ENCODE measurements around the gene NAA38.

The NAA38 gene

DNA sequence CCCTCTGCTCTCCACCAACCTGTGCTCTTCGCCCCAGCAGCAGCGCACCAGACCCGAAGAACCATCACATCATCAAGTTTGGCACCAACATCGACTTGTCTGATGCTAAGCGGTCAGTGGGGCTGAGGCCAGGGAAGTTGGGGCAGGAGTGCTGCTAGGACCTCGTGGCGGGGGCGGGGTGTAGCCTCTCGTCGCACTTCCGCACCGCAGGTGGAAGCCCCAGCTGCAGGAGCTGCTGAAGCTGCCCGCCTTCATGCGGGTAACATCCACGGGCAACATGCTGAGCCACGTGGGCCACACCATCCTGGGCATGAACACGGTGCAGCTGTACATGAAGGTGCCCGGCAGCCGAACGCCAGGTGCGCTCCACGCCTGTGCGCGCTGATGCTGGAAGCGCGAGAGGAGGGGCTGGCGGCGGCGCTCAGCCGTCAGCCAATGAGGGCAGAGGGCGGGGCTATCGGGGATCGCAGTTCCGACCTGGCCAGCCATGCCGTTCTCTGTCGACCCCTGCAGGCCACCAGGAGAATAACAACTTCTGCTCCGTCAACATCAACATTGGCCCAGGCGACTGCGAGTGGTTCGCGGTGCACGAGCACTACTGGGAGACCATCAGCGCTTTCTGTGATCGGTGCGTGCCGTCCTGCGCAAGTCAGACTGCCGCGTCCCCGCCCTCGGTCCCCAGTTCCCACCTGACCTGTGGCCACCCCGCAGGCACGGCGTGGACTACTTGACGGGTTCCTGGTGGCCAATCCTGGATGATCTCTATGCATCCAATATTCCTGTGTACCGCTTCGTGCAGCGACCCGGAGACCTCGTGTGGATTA, 5.7 kb downstream of the NAA38 start:
- no peak for DNase-seq

DNA sequence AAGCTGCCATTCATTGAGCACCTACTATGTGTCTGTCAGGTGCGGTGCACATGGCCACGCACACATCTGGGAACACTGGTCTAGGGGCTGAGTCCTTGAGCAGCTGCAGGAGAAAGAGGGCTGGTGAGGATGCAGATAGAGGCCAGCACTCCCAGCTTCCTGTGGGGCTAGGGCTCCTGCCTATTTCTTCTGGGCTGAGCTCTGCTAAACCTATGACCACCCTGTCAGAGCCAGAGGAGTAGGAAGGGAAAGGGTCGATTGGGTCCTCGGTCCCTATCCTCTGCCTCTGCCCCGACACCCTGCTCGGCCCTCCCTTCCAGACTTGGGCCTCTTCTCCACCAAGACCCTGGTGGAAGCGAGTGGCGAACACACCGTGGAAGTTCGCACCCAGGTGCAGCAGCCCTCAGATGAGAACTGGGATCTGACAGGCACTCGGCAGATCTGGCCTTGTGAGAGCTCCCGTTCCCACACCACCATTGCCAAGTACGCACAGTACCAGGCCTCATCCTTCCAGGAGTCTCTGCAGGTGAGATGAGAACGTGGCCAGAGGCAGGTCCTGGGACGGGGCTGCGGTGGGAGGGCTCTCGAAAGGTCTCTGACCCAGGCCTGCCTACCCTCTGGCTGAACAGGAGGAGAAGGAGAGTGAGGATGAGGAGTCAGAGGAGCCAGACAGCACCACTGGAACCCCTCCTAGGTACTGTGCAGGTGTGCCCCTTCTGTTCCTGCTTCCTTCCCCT, 6.5 kb downstream of the NAA38 start:
- DNase-seq: no peak

DNA sequence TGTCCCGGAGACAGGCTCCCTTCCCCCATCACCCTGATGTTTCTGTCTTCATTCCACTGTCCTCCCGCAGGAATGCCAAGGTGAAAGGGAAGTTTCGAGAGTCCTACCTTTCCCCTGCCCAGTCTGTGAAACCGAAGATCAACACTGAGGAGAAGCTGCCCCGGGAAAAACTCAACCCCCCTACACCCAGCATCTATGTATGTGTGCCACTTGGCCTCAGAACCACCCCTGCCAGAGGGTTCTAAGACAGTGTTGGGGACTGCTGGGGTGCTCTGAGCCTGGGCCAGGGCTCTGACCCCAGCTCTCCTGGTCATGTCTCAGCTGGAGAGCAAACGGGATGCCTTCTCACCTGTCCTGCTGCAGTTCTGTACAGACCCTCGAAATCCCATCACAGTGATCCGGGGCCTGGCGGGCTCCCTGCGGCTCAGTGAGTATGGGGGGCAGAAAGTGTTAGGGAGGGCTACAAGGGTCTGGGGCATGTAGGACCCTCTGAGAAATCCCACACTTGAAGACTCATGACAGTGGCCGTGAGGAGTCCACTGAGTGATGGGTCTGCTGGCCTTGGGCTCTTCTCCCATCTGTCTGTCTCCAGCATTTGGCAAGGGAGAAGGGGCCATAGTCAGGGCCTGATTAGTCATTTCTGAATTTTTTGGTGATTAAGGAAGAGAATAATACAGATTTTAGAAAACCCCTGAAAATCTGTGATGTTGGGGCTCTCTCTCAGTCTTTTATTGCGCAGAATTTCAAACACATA, 7.4 kb downstream of the NAA38 start:
- DNase-seq: no peak

DNA sequence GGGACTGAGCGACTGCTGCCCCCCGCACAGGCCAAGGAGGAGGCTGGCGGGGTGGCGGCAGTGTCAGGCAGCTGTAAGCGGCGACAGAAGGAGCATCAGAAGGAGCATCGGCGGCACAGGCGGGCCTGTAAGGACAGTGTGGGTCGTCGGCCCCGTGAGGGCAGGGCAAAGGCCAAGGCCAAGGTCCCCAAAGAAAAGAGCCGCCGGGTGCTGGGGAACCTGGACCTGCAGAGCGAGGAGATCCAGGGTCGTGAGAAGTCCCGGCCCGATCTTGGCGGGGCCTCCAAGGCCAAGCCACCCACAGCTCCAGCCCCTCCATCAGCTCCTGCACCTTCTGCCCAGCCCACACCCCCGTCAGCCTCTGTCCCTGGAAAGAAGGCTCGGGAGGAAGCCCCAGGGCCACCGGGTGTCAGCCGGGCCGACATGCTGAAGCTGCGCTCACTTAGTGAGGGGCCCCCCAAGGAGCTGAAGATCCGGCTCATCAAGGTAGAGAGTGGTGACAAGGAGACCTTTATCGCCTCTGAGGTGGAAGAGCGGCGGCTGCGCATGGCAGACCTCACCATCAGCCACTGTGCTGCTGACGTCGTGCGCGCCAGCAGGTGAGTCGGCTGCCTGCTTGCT, 8.1 kb downstream of the NAA38 start:
- no peak for DNase-seq

GRCh38 chr17:7848739-7849129, 8.6 kb downstream of the NAA38 start:
- no peak for DNase-seq

GRCh38 chr17:7848131-7848579, 9.2 kb downstream of the NAA38 start:
- DNase-seq: no peak

DNA sequence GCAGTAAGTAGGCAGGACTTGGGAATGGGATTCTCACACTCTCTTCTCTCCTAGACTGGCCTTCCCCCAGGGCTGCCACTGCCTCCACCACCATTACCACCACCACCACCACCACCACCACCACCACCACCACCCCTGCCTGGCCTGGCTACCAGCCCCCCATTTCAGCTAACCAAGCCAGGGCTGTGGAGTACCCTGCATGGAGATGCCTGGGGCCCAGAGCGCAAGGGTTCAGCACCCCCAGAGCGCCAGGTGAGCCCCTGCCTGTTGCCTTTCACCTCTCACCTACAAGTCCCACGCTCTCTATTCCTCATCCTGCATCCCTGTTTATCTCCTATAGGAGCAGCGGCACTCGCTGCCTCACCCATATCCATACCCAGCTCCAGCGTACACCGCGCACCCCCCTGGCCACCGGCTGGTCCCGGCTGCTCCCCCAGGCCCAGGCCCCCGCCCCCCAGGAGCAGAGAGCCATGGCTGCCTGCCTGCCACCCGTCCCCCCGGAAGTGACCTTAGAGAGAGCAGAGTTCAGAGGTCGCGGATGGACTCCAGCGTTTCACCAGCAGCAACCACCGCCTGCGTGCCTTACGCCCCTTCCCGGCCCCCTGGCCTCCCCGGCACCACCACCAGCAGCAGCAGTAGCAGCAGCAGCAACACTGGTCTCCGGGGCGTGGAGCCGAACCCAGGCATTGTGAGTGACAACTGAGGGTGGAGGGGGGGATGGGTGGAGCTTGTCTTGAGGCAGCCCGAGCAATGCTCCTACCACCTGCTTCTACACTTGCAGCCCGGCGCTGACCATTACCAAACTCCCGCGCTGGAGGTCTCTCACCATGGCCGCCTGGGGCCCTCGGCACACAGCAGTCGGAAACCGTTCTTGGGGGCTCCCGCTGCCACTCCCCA, 10.3 kb downstream of the NAA38 start:
- DNase-seq: no peak

DNA sequence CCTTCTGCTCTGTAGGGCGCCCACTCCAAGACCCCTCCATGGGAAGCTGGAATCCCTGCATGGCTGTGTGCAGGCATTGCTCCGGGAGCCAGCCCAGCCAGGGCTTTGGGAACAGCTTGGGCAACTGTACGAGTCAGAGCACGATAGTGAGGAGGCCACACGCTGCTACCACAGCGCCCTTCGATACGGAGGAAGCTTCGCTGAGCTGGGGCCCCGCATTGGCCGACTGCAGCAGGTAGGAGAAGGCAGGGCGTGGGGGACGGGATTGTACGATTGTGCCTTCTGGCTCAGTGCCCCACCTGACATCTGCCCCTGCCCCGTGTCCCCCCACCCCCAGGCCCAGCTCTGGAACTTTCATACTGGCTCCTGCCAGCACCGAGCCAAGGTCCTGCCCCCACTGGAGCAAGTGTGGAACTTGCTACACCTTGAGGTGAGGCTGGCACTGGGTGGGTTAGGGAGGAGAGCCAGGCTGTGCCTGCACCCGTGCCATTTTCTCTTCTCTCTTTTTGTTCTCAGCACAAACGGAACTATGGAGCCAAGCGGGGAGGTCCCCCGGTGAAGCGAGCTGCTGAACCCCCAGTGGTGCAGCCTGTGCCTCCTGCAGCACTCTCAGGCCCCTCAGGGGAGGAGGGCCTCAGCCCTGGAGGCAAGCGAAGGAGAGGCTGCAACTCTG, 11.2 kb downstream of the NAA38 start:
- no peak for DNase-seq

DNA sequence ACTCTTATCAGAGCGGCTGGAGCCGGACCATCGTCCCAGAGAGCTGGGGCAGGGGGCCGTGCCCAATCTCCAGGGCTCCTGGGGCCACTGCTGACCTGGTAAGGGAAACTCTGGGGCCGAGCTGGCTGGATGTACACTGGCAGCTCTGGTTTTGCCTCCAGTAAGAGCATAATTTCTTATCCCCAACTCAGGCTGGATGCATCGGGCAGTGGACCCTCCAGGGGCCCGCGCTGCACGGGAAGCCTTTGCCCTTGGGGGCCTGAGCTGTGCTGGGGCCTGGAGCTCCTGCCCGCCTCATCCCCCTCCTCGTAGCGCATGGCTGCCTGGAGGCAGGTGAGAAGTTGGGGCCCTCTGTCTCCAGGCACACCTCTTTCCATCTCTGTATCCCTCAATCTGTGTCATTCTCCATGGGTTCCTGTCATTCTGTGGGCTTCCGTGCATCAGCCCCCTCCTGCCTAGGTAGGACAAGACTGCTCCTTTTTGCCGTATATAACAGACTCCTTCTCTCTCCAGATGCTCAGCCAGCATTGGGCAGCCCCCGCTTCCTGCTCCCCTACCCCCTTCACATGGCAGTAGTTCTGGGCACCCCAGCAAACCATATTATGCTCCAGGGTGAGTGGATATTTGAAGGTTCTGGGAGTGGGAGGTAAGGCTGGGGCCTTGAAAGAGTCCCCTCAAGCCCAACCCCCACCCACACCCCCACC, 11.8 kb downstream of the NAA38 start:
- no peak for DNase-seq

GRCh38 chr17:7844292-7845154, 12.8 kb downstream of the NAA38 start:
- peak; percentile 57 for DNase-seq

DNA sequence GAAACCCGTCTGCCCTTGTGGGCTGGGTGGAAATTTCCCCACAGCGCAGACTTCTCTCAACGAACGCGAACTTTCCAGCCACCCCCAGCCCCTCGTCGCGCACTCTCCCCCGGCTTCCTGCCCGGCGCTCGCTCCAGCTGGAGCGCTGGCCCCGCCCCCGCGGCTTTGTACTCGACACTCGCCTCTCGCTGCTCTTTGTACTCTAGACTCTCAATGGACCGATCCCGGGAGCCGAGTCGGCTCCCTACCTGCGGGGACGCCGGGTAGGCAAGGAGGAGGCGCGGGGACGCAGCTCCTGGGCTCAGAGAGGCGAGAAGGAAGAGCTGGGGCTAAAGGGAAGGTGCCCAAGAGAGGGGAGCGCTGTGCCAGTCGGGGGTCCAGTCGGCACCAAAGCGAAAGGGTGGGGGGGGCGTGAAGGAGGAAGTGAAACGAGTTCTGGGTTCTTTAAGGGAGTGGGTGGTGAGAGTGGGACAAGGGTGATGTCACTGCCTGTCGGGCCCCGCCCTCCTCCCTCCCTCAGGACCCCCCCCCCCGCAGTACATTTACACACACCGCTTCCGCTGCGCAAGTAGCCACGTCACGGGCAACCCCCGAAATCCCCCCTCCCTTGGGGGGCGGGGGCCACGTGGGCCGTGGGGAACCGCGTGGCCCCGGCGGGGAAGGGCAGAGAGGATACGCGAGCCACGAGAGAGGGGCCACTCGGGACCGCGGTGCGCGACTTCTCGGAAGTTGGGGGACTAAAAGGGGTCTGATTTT, 13.6 kb downstream of the NAA38 start:
- DNase-seq: no peak

GRCh38 chr17:7843257-7843535, 14.2 kb downstream of the NAA38 start:
- DNase-seq: no peak

- DNase-seq: no peak
Observed at GRCh38 chr17:7842380-7843256, 14.7 kb downstream of the NAA38 start.

GRCh38 chr17:7841915-7842379, 15.4 kb downstream of the NAA38 start:
- peak; percentile 51 for DNase-seq

DNA sequence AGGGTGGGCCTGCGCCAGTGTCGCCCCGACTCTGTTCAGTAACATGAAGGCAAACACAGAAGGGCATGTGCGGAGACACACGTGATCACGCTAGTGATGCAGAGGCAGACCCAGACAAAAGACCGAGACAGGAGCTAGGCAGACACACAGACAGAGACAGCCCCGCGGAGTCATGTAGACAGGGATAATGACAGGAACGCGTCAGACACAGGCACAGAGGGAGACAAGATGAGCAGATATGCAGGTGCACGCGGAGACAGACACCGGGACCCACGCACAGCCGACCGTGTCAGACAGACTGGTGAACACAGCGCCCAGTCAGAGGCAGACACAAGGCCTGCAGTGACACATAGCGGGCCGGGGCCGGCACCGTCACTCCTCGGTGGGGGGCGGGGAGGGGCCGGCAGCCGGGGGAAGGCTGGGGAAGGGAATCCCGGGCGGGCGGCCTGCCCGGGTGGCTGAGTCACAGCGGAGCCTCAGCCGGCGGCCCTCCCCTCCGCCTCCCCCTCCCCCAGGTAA, 15.9 kb downstream of the NAA38 start:
- DNase-seq: no peak

- no peak for DNase-seq
Observed at GRCh38 chr17:7840875-7841274, 16.5 kb downstream of the NAA38 start.

GRCh38 chr17:7840441-7840840, 16.9 kb downstream of the NAA38 start:
- no peak for DNase-seq

DNA sequence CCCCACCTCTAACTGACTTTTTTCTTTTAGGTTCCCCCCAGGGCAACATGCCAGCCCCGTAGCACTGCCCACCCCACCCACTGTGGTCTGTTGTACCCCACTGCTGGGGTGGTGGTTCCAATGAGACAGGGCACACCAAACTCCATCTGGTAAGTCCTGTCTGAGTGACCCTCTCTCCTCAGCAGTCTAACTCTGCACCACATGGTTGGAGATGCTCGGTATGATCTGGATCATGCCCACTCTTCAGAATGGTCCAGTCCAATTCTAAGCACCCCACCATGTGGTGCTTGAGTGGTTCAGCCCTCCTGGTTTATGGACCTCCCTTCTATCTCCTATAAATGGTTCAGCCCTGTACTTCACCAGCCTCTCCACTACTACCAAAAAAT, 17.5 kb downstream of the NAA38 start:
- no peak for DNase-seq
